Measurements from ENCODE around the gene FIBP. TPM values are rescaled to one million over a fixed set of nuclear protein-coding genes. Genes with fewer than 3 reads are reported as not detected.
A peak's percentile ranks its signal among the peaks of the same experiment; 100 is the strongest.

Gene FIBP
- total and polyA plus RNA-seq, 2 of the 8 experiments (the other 6 are each of a cell fraction or from before 2014, with no cell fraction given): 74.3 to 173 TPM

DNA sequence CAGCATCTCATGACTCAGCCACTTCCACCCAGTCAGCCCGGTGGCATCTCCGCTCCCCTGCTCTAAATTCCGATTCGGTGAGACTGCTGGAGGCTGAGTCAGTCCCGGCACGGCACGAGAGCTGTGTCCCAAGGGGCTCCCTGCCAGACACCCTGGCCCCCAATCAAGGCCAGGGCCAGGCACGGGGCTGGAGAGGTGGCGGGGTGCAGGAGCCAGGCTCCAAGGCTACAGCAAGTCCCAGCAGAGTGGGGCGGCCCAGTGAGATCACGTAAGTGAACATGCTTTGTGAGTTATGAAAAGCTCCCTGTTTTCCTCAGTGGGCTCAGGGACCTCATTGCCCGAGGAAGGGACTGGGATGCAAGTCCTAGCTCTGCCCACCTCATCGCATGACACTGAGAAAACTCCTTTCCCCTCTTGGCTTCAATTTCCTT is 27.6 kb upstream of the FIBP start:
- peaks cover 0 to 7% of the 10 kb centered on the region in 2 experiments; a peak in 2 of 4 replicates for H3K79me2 ChIP-seq (ENCODE audit: control insufficient read depth in 1 of 2, insufficient read depth in 2 of 2, low read length in 2 of 2)

More for the DNA sequence above, 27.6 kb upstream of the FIBP start:
- Histone ChIP-seq H4K5ac (ENCODE audit: insufficient read length, low read depth, low read length) (no peak overlapping the region), H3K4me2 (ENCODE audit: insufficient read depth in 1 of 2, low read depth in 2 of 2, low read length in 2 of 2) (no peak overlapping the region), H3K4me3 (ENCODE audit: extremely low read depth in 1 of 4, insufficient read depth in 2 of 4, low read depth in 3 of 4, low read length in 4 of 4) (no peak overlapping the region), H3K23me2 (ENCODE audit: low read depth, low read length) (peaks cover 13% of the 10 kb centered on the region; the same call in 1 of the 2 replicates), H2BK12ac (ENCODE audit: low read depth, low read length) (no peak overlapping the region), H2BK5ac (ENCODE audit: low read depth, low read length) (no peak overlapping the region), H4K20me1 (replicated peaks in 1 of 2; ENCODE audit: control insufficient read depth in 1 of 2, insufficient read depth in 2 of 2, low read length in 2 of 2) (peaks cover 0 to 7% of the 10 kb centered on the region in 2 experiments), H3K9me3 (ENCODE audit: insufficient read depth in 2 of 2, low read depth in 1 of 2, low read length in 1 of 2) (no peaks in the 10 kb centered on the region), H3K56ac (replicated peaks; ENCODE audit: insufficient read length, low read depth, low read length) (no peak overlapping the region), H2AFZ (ENCODE audit: low read length) (no peak overlapping the region), H3K27ac (ENCODE audit: low read depth, low read length) (no peak overlapping the region), H3K9ac (replicated peaks in 1 of 4; ENCODE audit: extremely low read depth in 1 of 4, low read depth in 3 of 4, low read length in 3 of 4) (no peak overlapping the region), H2AK5ac (ENCODE audit: low read depth, low read length) (no peak overlapping the region), H3K4ac (replicated peaks; ENCODE audit: insufficient read length, low read depth, low read length) (no peak overlapping the region), H3K27me3 (replicated peaks in 1 of 4; ENCODE audit: control insufficient read depth in 3 of 4, extremely low read depth in 1 of 4, insufficient read depth in 3 of 4, low read length in 3 of 4) (no peaks in the 10 kb centered on the region; a peak in 1 of 7 replicates), H4K91ac (replicated peaks; ENCODE audit: insufficient read length, low read length) (no peak overlapping the region), H2BK15ac (ENCODE audit: low read length) (no peak overlapping the region), H2BK120ac (replicated peaks; ENCODE audit: low read depth, low read length) (no peak overlapping the region), H2BK20ac (ENCODE audit: low read length) (no peak overlapping the region), H3K79me1 (ENCODE audit: low read depth, low read length) (peaks cover 7% of the 10 kb centered on the region; the same call in 1 of the 2 replicates), H3K14ac (ENCODE audit: insufficient read length) (no peak overlapping the region), H3K18ac (ENCODE audit: extremely low read depth, low read length) (peak overlapping the region; percentile 63; the same call in 1 of the 2 replicates), H3K23ac (ENCODE audit: insufficient read length) (no peak overlapping the region), H3K4me1 (replicated peaks in 1 of 4; ENCODE audit: control insufficient read depth in 3 of 4, insufficient read depth in 4 of 4, low read length in 3 of 4) (peaks cover 2 to 22% (median 14%) of the 10 kb centered on the region in 4 experiments; a peak in 5 of 7 replicates), H3K36me3 (ENCODE audit: control insufficient read depth in 2 of 4, insufficient read depth in 4 of 4, low read length in 3 of 4) (no peaks in the 10 kb centered on the region), H4K8ac (ENCODE audit: extremely low read depth, insufficient read depth, low read length) (peak overlapping the region; percentile 84; the same call in 1 of the 2 replicates)
- DNase-seq (ENCODE audit: low read depth in 1 of 2, low spot score in 2 of 2) (no peak), FAIRE-seq (no peak)
- ChIA-PET CTCF (ENCODE audit: partially characterized antibody) (interaction anchor here (0.8 to 11.7 kb wide), 8 partner anchors 10 to 94 kb away, joined by 3 to 212 read pairs (median 6); partner anchors contain the start of genes CCDC85B, FIBP and MUS81), POLR2A (ENCODE audit: partially characterized antibody) (interaction anchor here (0.6 to 4.9 kb wide), 10 partner anchors 24 to 353 kb away, joined by 3 to 36 read pairs (median 3); partner anchors contain the start of genes CCDC85B, FIBP, MUS81 and RAB1B)
- TF ChIP-seq BACH1 (IDR thresholded peaks at IDR 0.05; ENCODE audit: low read length) (peak; percentile 83), MAFK (IDR thresholded peaks at IDR 0.05; ENCODE audit: low read depth, low read length) (peak; percentile 43; the same call in 1 of the 2 replicates), CHD2 (IDR thresholded peaks at IDR 0.05; ENCODE audit: low read length) (no peak)
- WGBS, 2 experiments (ENCODE audit: extremely low coverage in 1 of 2, insufficient coverage in 1 of 2, insufficient read length in 1 of 2, insufficient replicate concordance in 2 of 2, low coverage in 1 of 2, low lambda C conversion rate in 2 of 2, missing lambda C conversion rate in 1 of 2): 65% methylated on average over 13 of the region's 13 CpGs; no CpG with 5 or more reads in 1 of the 2 experiments
